K562 (cell line): ENCODE data around the gene CMBL. TPM values are rescaled to one million over a fixed set of nuclear protein-coding genes. Genes with fewer than 3 reads are reported as not detected.

Experiments
- ERF ChIP-seq: fragments of 450-650 bp; formaldehyde crosslinking; IDR thresholded peaks from 2 replicates; pipeline ENCODE4 v1.4.0; 2020; ENCODE audit warnings: mild to moderate bottlenecking, mixed read lengths
- MEF2A ChIP-seq: IDR thresholded peaks from 2 replicates; pipeline ENCODE4 v1.6.1; 2011; ENCODE audit warnings: low read depth, mild to moderate bottlenecking, low read length, moderate library complexity; ENCODE audit not compliant: control insufficient read depth
- polyA plus RNA-seq, 8 experiments: library from polyadenylated mRNA; depleted of rRNA in 4 of 8; stranded (reverse) in 5 of 8; unstranded in 3 of 8; fragments of >200 nt; fragmentation: Nextera tagmentation in 2 of 8; fragmentation: Illumina TruSeq in 1 of 8; extraction: Ambion mirVana in 2 of 8; extraction: Trizol in 1 of 8; gene quantifications; 2 replicates each; pipeline versions ENCODE4 v1.2.1 to v1.2.3, GENCODE V29; 2011 to 2014; ENCODE audit warnings: inconsistent platforms in 1 of 8, missing spikeins in 1 of 8
- total RNA-seq, 7 experiments: library from RNA; depleted of rRNA in 6 of 7; stranded (reverse); fragments of >200 nt in 6 of 7; fragmentation: Illumina TruSeq in 2 of 7; extraction: Trizol in 2 of 7; gene quantifications; 2 replicates each; pipeline versions ENCODE4 v1.2.1 to v1.2.3, GENCODE V29; 2011 to 2021; ENCODE audit warnings: low replicate concordance in 1 of 7
- TF ChIP-seq, protein P1 (sequence below): IDR thresholded peaks from 2 replicates; pipeline ENCODE4 v1.6.1; 2011; ENCODE audit warnings: borderline replicate concordance, low read depth, mild to moderate bottlenecking, moderate library complexity, low read length; ENCODE audit not compliant: insufficient read depth, poor library complexity, severe bottlenecking
- TF ChIP-seq, protein P2 (sequence below): fragments of 450-650 bp; IDR thresholded peaks from 2 replicates; pipeline ENCODE4 v1.6.1; 2017; ENCODE audit warnings: antibody characterized with exemption, mild to moderate bottlenecking

Gene CMBL
- total and polyA plus RNA-seq, 9 of the 15 experiments (the other 6 are each of a cell fraction or from before 2014, with no cell fraction given): 22.6 to 192 (median 71.1) TPM

DNA sequence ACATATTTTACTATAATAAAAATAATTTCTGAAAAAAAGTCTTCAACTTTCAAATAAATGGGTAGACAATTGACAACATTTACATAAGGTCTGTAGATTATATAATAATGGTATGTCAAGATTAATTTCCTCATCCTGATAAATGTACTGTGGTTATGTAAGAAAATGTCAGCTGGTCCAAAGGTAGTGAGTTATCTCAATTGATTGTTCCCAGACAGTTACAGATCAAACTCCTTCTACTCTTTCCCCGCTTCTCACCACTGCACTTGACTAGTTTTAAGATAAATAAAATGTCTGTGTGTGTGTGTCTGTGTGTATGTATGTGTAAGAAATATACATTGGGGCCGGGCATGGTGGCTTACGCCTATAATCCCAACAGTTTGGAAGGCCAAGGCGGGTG lies 29.4 kb upstream of the CMBL start (continued):
- TF ChIP-seq, protein P1, sequence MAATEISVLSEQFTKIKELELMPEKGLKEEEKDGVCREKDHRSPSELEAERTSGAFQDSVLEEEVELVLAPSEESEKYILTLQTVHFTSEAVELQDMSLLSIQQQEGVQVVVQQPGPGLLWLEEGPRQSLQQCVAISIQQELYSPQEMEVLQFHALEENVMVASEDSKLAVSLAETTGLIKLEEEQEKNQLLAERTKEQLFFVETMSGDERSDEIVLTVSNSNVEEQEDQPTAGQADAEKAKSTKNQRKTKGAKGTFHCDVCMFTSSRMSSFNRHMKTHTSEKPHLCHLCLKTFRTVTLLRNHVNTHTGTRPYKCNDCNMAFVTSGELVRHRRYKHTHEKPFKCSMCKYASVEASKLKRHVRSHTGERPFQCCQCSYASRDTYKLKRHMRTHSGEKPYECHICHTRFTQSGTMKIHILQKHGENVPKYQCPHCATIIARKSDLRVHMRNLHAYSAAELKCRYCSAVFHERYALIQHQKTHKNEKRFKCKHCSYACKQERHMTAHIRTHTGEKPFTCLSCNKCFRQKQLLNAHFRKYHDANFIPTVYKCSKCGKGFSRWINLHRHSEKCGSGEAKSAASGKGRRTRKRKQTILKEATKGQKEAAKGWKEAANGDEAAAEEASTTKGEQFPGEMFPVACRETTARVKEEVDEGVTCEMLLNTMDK: no peak
- no peak for TF ChIP-seq MEF2A
- TF ChIP-seq ERF: no peak
- TF ChIP-seq, protein P2, sequence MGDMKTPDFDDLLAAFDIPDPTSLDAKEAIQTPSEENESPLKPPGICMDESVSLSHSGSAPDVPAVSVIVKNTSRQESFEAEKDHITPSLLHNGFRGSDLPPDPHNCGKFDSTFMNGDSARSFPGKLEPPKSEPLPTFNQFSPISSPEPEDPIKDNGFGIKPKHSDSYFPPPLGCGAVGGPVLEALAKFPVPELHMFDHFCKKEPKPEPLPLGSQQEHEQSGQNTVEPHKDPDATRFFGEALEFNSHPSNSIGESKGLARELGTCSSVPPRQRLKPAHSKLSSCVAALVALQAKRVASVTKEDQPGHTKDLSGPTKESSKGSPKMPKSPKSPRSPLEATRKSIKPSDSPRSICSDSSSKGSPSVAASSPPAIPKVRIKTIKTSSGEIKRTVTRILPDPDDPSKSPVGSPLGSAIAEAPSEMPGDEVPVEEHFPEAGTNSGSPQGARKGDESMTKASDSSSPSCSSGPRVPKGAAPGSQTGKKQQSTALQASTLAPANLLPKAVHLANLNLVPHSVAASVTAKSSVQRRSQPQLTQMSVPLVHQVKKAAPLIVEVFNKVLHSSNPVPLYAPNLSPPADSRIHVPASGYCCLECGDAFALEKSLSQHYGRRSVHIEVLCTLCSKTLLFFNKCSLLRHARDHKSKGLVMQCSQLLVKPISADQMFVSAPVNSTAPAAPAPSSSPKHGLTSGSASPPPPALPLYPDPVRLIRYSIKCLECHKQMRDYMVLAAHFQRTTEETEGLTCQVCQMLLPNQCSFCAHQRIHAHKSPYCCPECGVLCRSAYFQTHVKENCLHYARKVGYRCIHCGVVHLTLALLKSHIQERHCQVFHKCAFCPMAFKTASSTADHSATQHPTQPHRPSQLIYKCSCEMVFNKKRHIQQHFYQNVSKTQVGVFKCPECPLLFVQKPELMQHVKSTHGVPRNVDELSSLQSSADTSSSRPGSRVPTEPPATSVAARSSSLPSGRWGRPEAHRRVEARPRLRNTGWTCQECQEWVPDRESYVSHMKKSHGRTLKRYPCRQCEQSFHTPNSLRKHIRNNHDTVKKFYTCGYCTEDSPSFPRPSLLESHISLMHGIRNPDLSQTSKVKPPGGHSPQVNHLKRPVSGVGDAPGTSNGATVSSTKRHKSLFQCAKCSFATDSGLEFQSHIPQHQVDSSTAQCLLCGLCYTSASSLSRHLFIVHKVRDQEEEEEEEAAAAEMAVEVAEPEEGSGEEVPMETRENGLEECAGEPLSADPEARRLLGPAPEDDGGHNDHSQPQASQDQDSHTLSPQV: no peak
